K562 (cell line): Measurements from ENCODE around the gene HLA-DRB5. TPM values are rescaled to one million over a fixed set of nuclear protein-coding genes. Genes with fewer than 3 reads are reported as not detected.

Experiments
- ATAC-seq: fragments of 200-7000 bp; cut with Tn5 transposase; 3 replicates; pipeline ENCODE4 v1.9.1; 2020; ENCODE audit warnings: moderate library complexity
- BruUV-seq: library from RNA; stranded (reverse); fragments of 400-500 nt; replicated peaks from 2 replicates; lab custom pipeline; 2021; lab: Mats Ljungman, UMichigan
- CTCF ChIA-PET: fragments of 300-600 bp; formaldehyde crosslinking; extraction: SDS; loops from one replicate; lab custom pipeline; 2021; ENCODE audit warnings: low intra/inter-chr PET ratio; lab: Yijun Ruan, JAX
- POLR2A ChIA-PET: fragments of 300-600, 350-650 bp; sonication (Branson Sonifier 250); formaldehyde crosslinking; extraction: SDS; loops from one replicate; lab custom pipeline; 2021; ENCODE audit warnings: antibody characterized with exemption, inconsistent platforms; lab: Yijun Ruan, JAX
- DNase-seq, 4 experiments: peaks; one replicate each; pipeline versions ENCODE4 v3.0.0 to v3.0.0-alpha.2; 2011 to 2018; ENCODE audit warnings: low spot score in 3 of 4, mixed read lengths in 3 of 4; ENCODE audit errors: extremely low read depth in 1 of 4
- FAIRE-seq: peaks from 2 replicates; lab custom pipeline; 2011; peaks lifted over from hg19 to GRCh38; lab: Jason Lieb, UNC
- H2AFZ ChIP-seq: 2 replicates; pipeline ENCODE4 v1.6.0; 2011; ENCODE audit warnings: low read depth, low read length, control low read depth, inconsistent platforms
- H3K27ac ChIP-seq: fragments of 200-600 bp; 3 replicates; pipeline ENCODE4 v1.8.0; 2011; ENCODE audit warnings: low read depth, mild to moderate bottlenecking, control low read depth, inconsistent platforms, low read length, moderate library complexity, mixed read lengths; ENCODE audit errors: extremely low read depth
- H3K27me3 ChIP-seq, 2 experiments: fragments of 300-600 bp in 1 of 2; 2 replicates in 1 of 2; 3 replicates in 1 of 2; pipeline versions ENCODE4 v1.6.0 to v1.8.0; 2011; ENCODE audit warnings: inconsistent platforms in 2 of 2, low read length in 2 of 2, mild to moderate bottlenecking in 1 of 2, mixed read lengths in 1 of 2, moderate library complexity in 1 of 2; ENCODE audit not compliant: control insufficient read depth in 2 of 2, insufficient read depth in 2 of 2
- H3K36me3 ChIP-seq: fragments of 300-600 bp; 3 replicates; pipeline ENCODE4 v1.8.0; 2011; ENCODE audit warnings: mild to moderate bottlenecking, low read length, inconsistent platforms; ENCODE audit not compliant: control insufficient read depth, insufficient read depth
- H3K4me1 ChIP-seq, 2 experiments: fragments of 200-600 bp in 1 of 2; replicated peaks in 1 of 2; 2 replicates in 1 of 2; 3 replicates in 1 of 2; pipeline versions ENCODE4 v1.5.1 to v1.8.0; 2011; ENCODE audit warnings: inconsistent platforms in 2 of 2, low read length in 2 of 2, mild to moderate bottlenecking in 1 of 2, mixed read lengths in 1 of 2, moderate library complexity in 1 of 2; ENCODE audit not compliant: control insufficient read depth in 2 of 2, insufficient read depth in 2 of 2
- H3K4me2 ChIP-seq: 2 replicates; pipeline ENCODE4 v1.6.1; 2011; ENCODE audit warnings: low read length, control low read depth, inconsistent platforms, mixed read lengths; ENCODE audit not compliant: insufficient read depth
- H3K4me3 ChIP-seq: fragments of 200-600 bp; sonication (generic), shearing (Covaris generic); 2 replicates; pipeline ENCODE4 v1.5.1; 2016; ENCODE audit warnings: control low read depth, inconsistent platforms
- H3K79me2 ChIP-seq: fragments of 200-600 bp; 3 replicates; pipeline ENCODE4 v1.8.0; 2011; ENCODE audit warnings: low read length, inconsistent platforms; ENCODE audit not compliant: control insufficient read depth, insufficient read depth
- H3K9ac ChIP-seq, 2 experiments: 2 replicates each; pipeline versions ENCODE4 v1.6.0 to v1.6.1; 2011; ENCODE audit warnings: low read depth in 2 of 2, low read length in 2 of 2, control low read depth in 1 of 2, inconsistent platforms in 1 of 2, mild to moderate bottlenecking in 1 of 2, mixed read lengths in 1 of 2; ENCODE audit not compliant: insufficient read depth in 1 of 2
- H3K9me1 ChIP-seq: one replicate; pipeline ENCODE4 v1.6.0; 2011; ENCODE audit warnings: inconsistent platforms, mild to moderate bottlenecking, low read length, moderate library complexity; ENCODE audit not compliant: control insufficient read depth, insufficient read depth
- H3K9me3 ChIP-seq: replicated peaks from 2 replicates; pipeline ENCODE4 v1.5.1; 2011; ENCODE audit warnings: low read depth, low read length, inconsistent platforms; ENCODE audit not compliant: control insufficient read depth, insufficient read depth
- H4K20me1 ChIP-seq: replicated peaks from 2 replicates; pipeline ENCODE4 v1.6.1; 2011; ENCODE audit warnings: low read length, inconsistent platforms, mixed read lengths; ENCODE audit not compliant: control insufficient read depth, insufficient read depth
- ATF2 ChIP-seq: sonication (generic); formaldehyde crosslinking; IDR thresholded peaks from 2 replicates; pipeline ENCODE4 v1.8.1; 2022; ENCODE audit warnings: missing genetic modification reagents
- FOXA3 ChIP-seq, 2 experiments: fragments of 450-650 bp in 1 of 2; sonication (generic) in 1 of 2; formaldehyde crosslinking; IDR thresholded peaks in 1 of 2; conservative IDR thresholded peaks in 1 of 2; 2 replicates each; pipeline versions ENCODE4 v1.4.0 to v1.8.0; 2020 to 2022; ENCODE audit warnings: mild to moderate bottlenecking in 2 of 2, missing genetic modification reagents in 1 of 2
- GTF2A2 ChIP-seq: IDR thresholded peaks from 2 replicates; pipeline ENCODE4 v1.6.1; 2016; ENCODE audit warnings: mild to moderate bottlenecking, missing genetic modification characterization, missing compliant biosample characterization
- KAT7 ChIP-seq: sonication (generic); formaldehyde crosslinking; IDR thresholded peaks from 2 replicates; pipeline ENCODE4 v1.8.0; 2022; ENCODE audit warnings: missing genetic modification reagents, mild to moderate bottlenecking, borderline replicate concordance
- ZNF140 ChIP-seq: fragments of 250-450 bp; sonication (Bioruptor Pico); IDR thresholded peaks from 2 replicates; pipeline ENCODE4 v1.8.0; 2021; ENCODE audit warnings: moderate library complexity, mild to moderate bottlenecking, inconsistent platforms
- WGBS: fragments of 100-300 bp; shearing (Covaris generic); methylation state at CpG from one replicate; pipeline ENCODE4 v1.1.6; 2016; ENCODE audit warnings: low coverage, mixed read lengths; ENCODE audit not compliant: insufficient coverage; ENCODE audit errors: missing lambda C conversion rate; 5-methylcytosine and 5-hydroxymethylcytosine counted together
- in situ Hi-C: fragments of 300-500 bp; cut with MboI; formaldehyde crosslinking; loops from 4 replicates; pipeline ENCODE4 v1.15.0; 2018; ENCODE audit warnings: inconsistent platforms, mixed read lengths
- intact Hi-C: fragments of 100-400 bp; cut with micrococcal nuclease; formaldehyde crosslinking; loops from 2 replicates; pipeline ENCODE4 v1.14.2; 2022
- polyA plus RNA-seq, 8 experiments: library from polyadenylated mRNA; depleted of rRNA in 4 of 8; stranded (reverse) in 5 of 8; unstranded in 3 of 8; fragments of >200 nt; fragmentation: Nextera tagmentation in 2 of 8; fragmentation: Illumina TruSeq in 1 of 8; extraction: Ambion mirVana in 2 of 8; extraction: Trizol in 1 of 8; gene quantifications; 2 replicates each; pipeline versions ENCODE4 v1.2.1 to v1.2.3, GENCODE V29; 2011 to 2014; ENCODE audit warnings: inconsistent platforms in 1 of 8, missing spikeins in 1 of 8
- total RNA-seq, 7 experiments: library from RNA; depleted of rRNA in 6 of 7; stranded (reverse); fragments of >200 nt in 6 of 7; fragmentation: Illumina TruSeq in 2 of 7; extraction: Trizol in 2 of 7; gene quantifications; 2 replicates each; pipeline versions ENCODE4 v1.2.1 to v1.2.3, GENCODE V29; 2011 to 2021; ENCODE audit warnings: low replicate concordance in 1 of 7

Gene HLA-DRB5
- total and polyA plus RNA-seq, 9 of the 15 experiments (the other 6 are each of a cell fraction or from before 2014, with no cell fraction given) = not detected

- no peak for TF ChIP-seq KAT7
- TF ChIP-seq ATF2 (CRISPR knock-in tag) = no peak
- TF ChIP-seq FOXA3 (CRISPR knock-in tag; conservative IDR thresholded peaks at IDR 0.05 in 1 of 2, IDR thresholded peaks at IDR 0.05 in 1 of 2) = no peak
- no peak for TF ChIP-seq GTF2A2 (tag)
- TF ChIP-seq ZNF140 (CRISPR knock-in tag) = no peak
- Histone ChIP-seq H3K4me3 (no peak overlapping the region), H3K27me3 (no peaks in the 10 kb centered on the region), H3K9me3 (no peaks in the 10 kb centered on the region), H3K36me3 (no peaks in the 10 kb centered on the region), H3K9me1 (no peaks in the 10 kb centered on the region), H3K9ac (no peak overlapping the region), H4K20me1 (no peaks in the 10 kb centered on the region), H3K4me1 (no peaks in the 10 kb centered on the region), H3K4me2 (no peak overlapping the region), H2AFZ (no peak overlapping the region), H3K27ac (no peak overlapping the region), H3K79me2 (no peaks in the 10 kb centered on the region)
- POLR2A ChIA-PET = interaction anchor here (1.6 kb wide), 1 partner anchor 10 kb away, joined by 4 read pairs; no protein-coding TSS in a partner anchor
- intact Hi-C loops = no loop called here
- FAIRE-seq (no peak), DNase-seq (no peak), ATAC-seq (no peak)
- no TSS peak for BruUV-seq
- in situ Hi-C loops = no loop called here
- CTCF ChIA-PET = no interaction called here
- no CpG with 5 or more reads among the region's 2 CpGs for WGBS
Observed at GRCh38 chr6:32562940-32563339, 32.9 kb upstream of the HLA-DRB5 start.
